Prostate gland (tissue), 2 donors: Measurements from ENCODE around the gene RCN1. TPM values are rescaled to one million over a fixed set of nuclear protein-coding genes. Genes with fewer than 3 reads are reported as not detected.
"Not testable (repeated sequence)": the region's sequence is repeated elsewhere in the genome, so short reads cannot be mapped to it uniquely, and the experiment has no call there.

Source experiments
- DNase-seq: peaks from one replicate; pipeline ENCODE4 v3.0.0-alpha.2; 2019; ENCODE audit warnings: low spot score
- H3K27ac ChIP-seq, 2 donors: fragments of 200-600 bp; sonication (generic); 2 replicates each; pipeline ENCODE4 v1.5.1; 2017 to 2019
- H3K27me3 ChIP-seq: fragments of 200-600 bp; sonication (generic); replicated peaks from 2 replicates; pipeline ENCODE4 v1.5.1; 2019; ENCODE audit not compliant: insufficient read depth
- H3K36me3 ChIP-seq, 2 donors: fragments of 200-600 bp; sonication (generic); 1 replicate in 1 of 2; 2 replicates in 1 of 2; pipeline versions ENCODE4 v1.5.1 to v1.8.1; 2017 to 2019
- H3K4me1 ChIP-seq: fragments of 200-600 bp; sonication (generic); replicated peaks from 2 replicates; pipeline ENCODE4 v1.5.1; 2019
- H3K4me3 ChIP-seq, 2 donors: fragments of 200-600 bp; sonication (generic); 2 replicates each; pipeline ENCODE4 v1.5.1; 2017 to 2019
- H3K9me3 ChIP-seq: fragments of 200-600 bp; sonication (generic); 2 replicates; pipeline ENCODE4 v1.5.1; 2017
- CTCF ChIP-seq, 4 experiments: fragments of 200-600 bp in 2 of 4; fragments of 450-650 bp in 2 of 4; sonication (generic) in 2 of 4; IDR thresholded peaks; 1 replicate in 3 of 4; 2 replicates in 1 of 4; pipeline ENCODE4 v1.5.1; 2016 to 2019; ENCODE audit warnings: antibody characterized with exemption in 4 of 4, mild to moderate bottlenecking in 2 of 4, moderate library complexity in 2 of 4
- POLR2A ChIP-seq: fragments of 450-650 bp; IDR thresholded peaks from one replicate; pipeline ENCODE4 v1.6.1; 2016; ENCODE audit warnings: antibody characterized with exemption, mild to moderate bottlenecking
- POLR2AphosphoS5 ChIP-seq: sonication (generic); formaldehyde crosslinking; IDR thresholded peaks from one replicate; pipeline ENCODE4 v1.6.1; 2017; ENCODE audit warnings: antibody characterized with exemption
- WGBS: methylation state at CpG from one replicate; pipeline ENCODE4 v1.1.5; 2018; 5-methylcytosine and 5-hydroxymethylcytosine counted together
- intact Hi-C: fragments of 100-400 bp; cut with DNase I; formaldehyde crosslinking; loops from one replicate; pipeline ENCODE4 v1.14.2; 2022
- total RNA-seq, 2 donors: library from RNA; depleted of rRNA; stranded (reverse); fragments of >200 nt; gene quantifications; one replicate each; pipeline ENCODE4 v1.1.0, GENCODE V29; 2016

RCN1 gene
- total RNA-seq, 2 donors from 2014 or later = 63.6 to 105 TPM

DNA sequence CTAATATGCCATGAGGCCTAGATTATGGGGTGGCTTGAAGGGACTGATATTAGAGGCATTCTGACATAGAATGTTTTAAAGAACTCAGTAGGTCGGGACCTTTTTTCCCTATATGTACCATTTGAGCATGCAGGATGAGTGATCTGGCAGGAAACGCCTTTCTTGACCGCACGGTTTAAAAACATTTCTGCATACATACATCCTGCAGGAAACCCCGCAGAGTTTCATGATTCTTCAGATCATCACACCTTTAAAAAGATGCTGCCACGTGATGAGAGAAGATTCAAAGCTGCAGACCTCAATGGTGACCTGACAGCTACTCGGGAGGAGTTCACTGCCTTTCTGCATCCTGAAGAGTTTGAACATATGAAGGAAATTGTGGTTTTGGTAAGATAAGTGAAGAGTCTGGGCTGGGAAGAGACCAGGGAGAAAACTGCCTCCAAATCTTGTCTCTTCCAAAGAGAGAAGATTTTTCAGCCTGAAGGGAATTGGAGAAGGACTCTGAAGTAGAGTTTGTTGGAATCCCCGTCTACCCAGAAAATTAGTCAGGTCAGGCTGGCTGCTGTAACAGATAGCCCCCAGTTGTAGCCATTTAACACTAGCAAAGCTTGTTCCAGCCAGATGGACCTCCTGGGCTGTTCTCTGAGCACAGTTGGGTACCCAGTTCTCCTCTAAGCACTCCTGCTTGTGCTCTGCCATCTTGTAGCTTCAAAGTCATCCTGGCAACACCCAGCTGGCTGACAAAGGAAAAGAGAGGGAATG is 7.4 kb downstream of the RCN1 start:
- H3K27ac ChIP-seq = no peak overlapping the region
- DNase-seq = no peak
- H3K27me3 ChIP-seq = no peaks in the 10 kb centered on the region
- no peak overlapping the region for H3K4me3 ChIP-seq
- no peaks in the 10 kb centered on the region for H3K36me3 ChIP-seq
- intact Hi-C loops = no loop called here
- H3K4me1 ChIP-seq = no peaks in the 10 kb centered on the region
- no peaks in the 10 kb centered on the region for H3K9me3 ChIP-seq
- WGBS = 98% methylated on average over 8 of the region's 8 CpGs
- TF ChIP-seq POLR2AphosphoS5 (no peak), POLR2A (no peak), CTCF (IDR thresholded peaks at IDR 0.05) (no peak)

GRCh38 chr11:32099516-32099915 is 8.6 kb downstream of the RCN1 start:
- TF ChIP-seq CTCF (IDR thresholded peaks at IDR 0.05) = no peak
- TF ChIP-seq POLR2A = no peak
- no peak for TF ChIP-seq POLR2AphosphoS5
- Histone ChIP-seq H3K27ac (no peak overlapping the region), H3K4me3 (no peak overlapping the region), H3K9me3 (no peaks in the 10 kb centered on the region), H3K4me1 (no peaks in the 10 kb centered on the region), H3K27me3 (no peaks in the 10 kb centered on the region), H3K36me3 (no peaks in the 10 kb centered on the region)
- DNase-seq = no peak
- WGBS = 86% methylated on average over 4 of the region's 4 CpGs
- intact Hi-C loops = no loop called here

DNA sequence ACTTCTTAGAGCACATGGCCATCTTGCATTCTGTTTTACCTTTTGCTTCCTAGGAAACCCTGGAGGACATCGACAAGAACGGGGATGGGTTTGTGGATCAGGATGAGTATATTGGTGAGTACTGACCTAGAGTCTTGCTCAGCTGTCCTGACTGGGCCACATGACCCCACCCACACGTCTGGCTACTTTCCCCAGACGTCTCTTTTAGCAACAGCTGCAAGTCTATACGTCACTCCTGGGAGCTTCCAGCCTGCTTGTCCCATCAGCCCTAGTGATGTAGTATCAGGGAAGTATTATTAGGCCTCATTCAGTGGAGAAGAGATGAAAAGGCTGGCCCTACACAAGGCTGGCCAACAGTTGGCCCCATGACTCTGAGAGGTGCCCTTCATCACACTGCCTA is 9.6 kb downstream of the RCN1 start:
- no peak for DNase-seq
- Histone ChIP-seq H3K4me3 (no peak overlapping the region), H3K9me3 (no peaks in the 10 kb centered on the region), H3K27me3 (no peaks in the 10 kb centered on the region), H3K27ac (no peak overlapping the region), H3K4me1 (no peaks in the 10 kb centered on the region), H3K36me3 (no peaks in the 10 kb centered on the region)
- WGBS = 71% methylated on average over 5 of the region's 5 CpGs
- TF ChIP-seq CTCF (IDR thresholded peaks at IDR 0.05) (no peak), POLR2AphosphoS5 (no peak), POLR2A (no peak)
- intact Hi-C loops = no loop called here

- Histone ChIP-seq H3K36me3 (no peaks in the 10 kb centered on the region), H3K9me3 (no peaks in the 10 kb centered on the region), H3K4me1 (no peaks in the 10 kb centered on the region), H3K27me3 (no peaks in the 10 kb centered on the region), H3K27ac (no peak overlapping the region), H3K4me3 (no peak overlapping the region)
- 94% methylated on average over 11 of the region's 11 CpGs for WGBS
- TF ChIP-seq CTCF (IDR thresholded peaks at IDR 0.05) (no peak), POLR2AphosphoS5 (no peak), POLR2A (no peak)
- DNase-seq = no peak
- intact Hi-C loops = no loop called here
Observed at GRCh38 chr11:32101791-32102190, 10.9 kb downstream of the RCN1 start.

DNA sequence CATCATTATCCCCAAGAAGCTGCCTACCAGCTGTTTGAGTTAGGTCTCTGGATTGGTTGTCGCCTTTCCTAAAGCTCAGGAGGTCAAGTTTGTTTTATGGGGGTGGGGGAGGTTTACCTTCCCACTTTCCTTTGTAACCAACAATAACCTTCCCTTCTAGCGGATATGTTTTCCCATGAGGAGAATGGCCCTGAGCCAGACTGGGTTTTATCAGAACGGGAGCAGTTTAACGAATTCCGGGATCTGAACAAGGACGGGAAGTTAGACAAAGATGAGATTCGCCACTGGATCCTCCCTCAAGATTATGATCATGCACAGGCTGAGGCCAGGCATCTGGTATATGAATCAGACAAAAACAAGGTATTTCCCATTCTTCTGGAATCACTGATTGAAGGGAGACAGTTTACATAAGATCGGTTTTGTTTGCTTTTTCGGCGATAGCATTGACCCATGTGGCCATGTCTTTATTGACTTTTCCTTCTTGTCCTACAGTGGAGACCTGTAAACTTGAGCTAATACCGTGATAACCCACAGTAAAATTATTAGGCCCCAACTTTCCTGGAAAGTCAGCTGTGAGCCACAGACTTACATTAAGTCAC is 12.3 kb downstream of the RCN1 start:
- H3K9me3 ChIP-seq, H3K27ac ChIP-seq, DNase-seq, H3K27me3 ChIP-seq, H3K4me1 ChIP-seq, H3K36me3 ChIP-seq, intact Hi-C loops, H3K4me3 ChIP-seq: not testable (repeated sequence)
- WGBS = 66% methylated on average over 11 of the region's 11 CpGs
- TF ChIP-seq POLR2AphosphoS5 = peak; percentile 53
